ENCODE results near the gene FLNC. TPM values are rescaled to one million over a fixed set of nuclear protein-coding genes. Genes with fewer than 3 reads are reported as not detected.

Gene FLNC
- total and polyA plus RNA-seq, 9 of the 15 experiments (the other 6 are each of a cell fraction or from before 2014, with no cell fraction given): 0.90 to 155 (median 28.8) TPM

DNA sequence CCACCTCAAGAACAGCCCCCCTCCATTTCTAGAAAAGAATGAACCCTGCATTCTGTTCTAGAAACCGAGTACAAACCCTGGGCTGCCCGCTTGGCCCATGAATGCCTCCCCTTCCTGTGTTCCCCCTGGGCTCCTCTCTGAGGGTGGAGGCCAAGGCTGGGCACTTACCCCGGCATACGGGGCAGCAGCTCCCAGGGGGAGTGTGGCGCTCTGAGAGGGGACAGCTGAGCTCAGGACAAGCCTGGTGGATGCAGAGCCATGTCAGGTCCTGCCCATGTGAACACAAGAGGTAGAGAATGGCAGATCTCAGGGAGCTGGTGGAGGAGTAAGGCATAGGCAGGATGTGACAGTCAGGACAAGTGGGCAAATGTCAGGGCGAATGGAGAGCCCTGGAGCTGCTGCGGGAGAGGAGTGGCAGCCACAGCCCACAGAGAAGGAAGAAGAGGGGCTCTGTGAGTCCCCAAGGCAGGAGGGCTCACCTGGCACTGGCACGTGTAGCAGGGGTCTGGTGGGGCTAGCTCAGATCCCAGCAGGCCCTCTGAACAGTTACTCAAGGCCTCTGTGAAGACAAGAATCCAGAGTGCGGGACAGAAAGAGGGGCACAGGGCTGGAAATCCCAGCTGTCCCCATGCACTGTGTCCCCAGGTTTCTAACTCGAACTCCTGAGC is 51.4 kb downstream of the FLNC start (continued):
- TF ChIP-seq, protein P1, sequence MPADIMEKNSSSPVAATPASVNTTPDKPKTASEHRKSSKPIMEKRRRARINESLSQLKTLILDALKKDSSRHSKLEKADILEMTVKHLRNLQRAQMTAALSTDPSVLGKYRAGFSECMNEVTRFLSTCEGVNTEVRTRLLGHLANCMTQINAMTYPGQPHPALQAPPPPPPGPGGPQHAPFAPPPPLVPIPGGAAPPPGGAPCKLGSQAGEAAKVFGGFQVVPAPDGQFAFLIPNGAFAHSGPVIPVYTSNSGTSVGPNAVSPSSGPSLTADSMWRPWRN (IDR thresholded peaks at IDR 0.05; ENCODE audit: low read depth): no peak

DNA sequence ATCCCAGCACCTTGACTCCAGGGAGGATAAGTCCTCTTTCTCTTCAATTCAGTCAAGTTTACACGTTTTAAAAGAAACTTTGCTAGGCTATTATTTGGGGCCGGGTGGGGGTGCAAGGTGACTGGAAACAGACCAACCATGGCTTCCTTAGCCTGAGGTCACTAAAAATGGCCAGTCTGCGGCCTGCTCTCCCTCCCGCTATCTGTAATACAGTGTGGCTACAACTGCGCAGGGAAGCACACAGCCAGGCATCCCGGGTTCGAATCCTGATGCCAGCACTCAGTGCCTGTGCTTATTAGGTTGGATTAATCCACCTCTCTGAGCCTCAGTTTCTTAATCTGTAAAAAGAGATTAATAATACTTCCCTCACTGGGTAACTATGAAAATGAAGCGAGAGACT is 51.9 kb downstream of the FLNC start:
- FAIRE-seq (no peak), ATAC-seq (no peak), DNase-seq (ENCODE audit: extremely low read depth in 1 of 4, low spot score in 3 of 4) (no peak)
- POLR2A ChIA-PET: interaction anchor here (0.6 to 2.1 kb wide), 2 partner anchors 19 to 478 kb away, joined by 4 to 9 read pairs; partner anchors contain the start of gene ATP6V1F
- H3K4me2 ChIP-seq (ENCODE audit: insufficient read depth, low read length): no peak overlapping the region
- H3K9me3 ChIP-seq (replicated peaks; ENCODE audit: control insufficient read depth, insufficient read depth, low read depth, low read length): no peaks in the 10 kb centered on the region; the same call in 1 of the 2 replicates
- H3K9ac ChIP-seq (ENCODE audit: insufficient read depth in 1 of 2, low read depth in 2 of 2, low read length in 2 of 2): no peak overlapping the region
- intact Hi-C loops (cut with micrococcal nuclease) (loop anchor here (2.0 to 5.0 kb wide), 3 partner anchors 90 to 405 kb away; partner anchors contain the start of genes CCDC136, GARIN1A and METTL2B), in situ Hi-C loops (cut with MboI) (loop anchor here (5.0 kb wide), 2 partner anchors 205 to 270 kb away; no protein-coding TSS in a partner anchor)
- no peak overlapping the region for H3K27ac ChIP-seq (ENCODE audit: extremely low read depth, low read depth, low read length)
- H3K79me2 ChIP-seq (ENCODE audit: control insufficient read depth, insufficient read depth, low read length): no peaks in the 10 kb centered on the region
- peaks cover 0 to 8% of the 10 kb centered on the region in 2 experiments; a peak in 2 of 5 replicates for H3K27me3 ChIP-seq (ENCODE audit: control insufficient read depth in 2 of 2, insufficient read depth in 2 of 2, low read length in 2 of 2)
- no peak overlapping the region for H3K4me3 ChIP-seq
- H3K4me1 ChIP-seq (replicated peaks in 1 of 2; ENCODE audit: control insufficient read depth in 2 of 2, insufficient read depth in 2 of 2, low read length in 2 of 2): peaks cover 0 to 57% of the 10 kb centered on the region in 2 experiments; a peak in 3 of 5 replicates
- no peaks in the 10 kb centered on the region for H3K36me3 ChIP-seq (ENCODE audit: control insufficient read depth, insufficient read depth, low read length)
- TF ChIP-seq, protein P2, sequence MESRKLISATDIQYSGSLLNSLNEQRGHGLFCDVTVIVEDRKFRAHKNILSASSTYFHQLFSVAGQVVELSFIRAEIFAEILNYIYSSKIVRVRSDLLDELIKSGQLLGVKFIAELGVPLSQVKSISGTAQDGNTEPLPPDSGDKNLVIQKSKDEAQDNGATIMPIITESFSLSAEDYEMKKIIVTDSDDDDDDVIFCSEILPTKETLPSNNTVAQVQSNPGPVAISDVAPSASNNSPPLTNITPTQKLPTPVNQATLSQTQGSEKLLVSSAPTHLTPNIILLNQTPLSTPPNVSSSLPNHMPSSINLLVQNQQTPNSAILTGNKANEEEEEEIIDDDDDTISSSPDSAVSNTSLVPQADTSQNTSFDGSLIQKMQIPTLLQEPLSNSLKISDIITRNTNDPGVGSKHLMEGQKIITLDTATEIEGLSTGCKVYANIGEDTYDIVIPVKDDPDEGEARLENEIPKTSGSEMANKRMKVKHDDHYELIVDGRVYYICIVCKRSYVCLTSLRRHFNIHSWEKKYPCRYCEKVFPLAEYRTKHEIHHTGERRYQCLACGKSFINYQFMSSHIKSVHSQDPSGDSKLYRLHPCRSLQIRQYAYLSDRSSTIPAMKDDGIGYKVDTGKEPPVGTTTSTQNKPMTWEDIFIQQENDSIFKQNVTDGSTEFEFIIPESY (CRISPR knock-in tag; IDR thresholded peaks at IDR 0.05): peak; percentile 77
- TF ChIP-seq, protein P3, sequence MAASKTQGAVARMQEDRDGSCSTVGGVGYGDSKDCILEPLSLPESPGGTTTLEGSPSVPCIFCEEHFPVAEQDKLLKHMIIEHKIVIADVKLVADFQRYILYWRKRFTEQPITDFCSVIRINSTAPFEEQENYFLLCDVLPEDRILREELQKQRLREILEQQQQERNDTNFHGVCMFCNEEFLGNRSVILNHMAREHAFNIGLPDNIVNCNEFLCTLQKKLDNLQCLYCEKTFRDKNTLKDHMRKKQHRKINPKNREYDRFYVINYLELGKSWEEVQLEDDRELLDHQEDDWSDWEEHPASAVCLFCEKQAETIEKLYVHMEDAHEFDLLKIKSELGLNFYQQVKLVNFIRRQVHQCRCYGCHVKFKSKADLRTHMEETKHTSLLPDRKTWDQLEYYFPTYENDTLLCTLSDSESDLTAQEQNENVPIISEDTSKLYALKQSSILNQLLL (CRISPR knock-in tag; IDR thresholded peaks at IDR 0.05; ENCODE audit: borderline replicate concordance): no peak
- H3K9me1 ChIP-seq (ENCODE audit: control insufficient read depth, insufficient read depth, low read length): no peaks in the 10 kb centered on the region
- CTCF ChIA-PET (ENCODE audit: low intra/inter-chr PET ratio): interaction anchor here (0.7 kb wide), 1 partner anchor 455 kb away, joined by 3 read pairs; no protein-coding TSS in a partner anchor
- H2AFZ ChIP-seq (ENCODE audit: low read depth, low read length): no peak overlapping the region
- WGBS (ENCODE audit: insufficient coverage, low coverage, missing lambda C conversion rate): 39% methylated on average over 8 of the region's 8 CpGs
- H4K20me1 ChIP-seq (replicated peaks; ENCODE audit: control insufficient read depth, insufficient read depth, low read length): no peaks in the 10 kb centered on the region; the same call in 1 of the 2 replicates
- no TSS peak for BruUV-seq (replicated peaks)
